SK-N-SH (cell line): ENCODE measurements around the gene IFNA1.
A peak's percentile ranks its signal among the peaks of the same experiment; 100 is the strongest.

Experiments
- CTCF ChIP-seq: fragments of 200-600 bp; sonication (generic); IDR thresholded peaks from 2 replicates; pipeline ENCODE4 v1.6.1; 2017; ENCODE audit warnings: antibody characterized with exemption, mild to moderate bottlenecking, moderate library complexity
- EP300 ChIP-seq, 2 experiments: IDR thresholded peaks; 2 replicates each; pipeline versions ENCODE4 v1.4.0 to v1.6.1; 2012; ENCODE audit warnings: borderline replicate concordance in 1 of 2, low read depth in 1 of 2, low read length in 1 of 2
- GABPA ChIP-seq: IDR thresholded peaks from 2 replicates; pipeline ENCODE4 v1.4.0; 2012; ENCODE audit warnings: low read depth, mild to moderate bottlenecking
- SIN3A ChIP-seq: IDR thresholded peaks from 2 replicates; pipeline ENCODE4 v1.6.1; 2012; ENCODE audit warnings: low read depth, mild to moderate bottlenecking, low read length, moderate library complexity, borderline replicate concordance

- TF ChIP-seq CTCF, result peak; percentile 95
- TF ChIP-seq EP300 (IDR thresholded peaks at IDR 0.05; ENCODE audit: borderline replicate concordance in 1 of 2, low read depth in 1 of 2, low read length in 1 of 2), result no peak
- TF ChIP-seq SIN3A, result no peak
- TF ChIP-seq GABPA, result no peak
Observed at GRCh38 chr9:21395778-21396717, 44.2 kb upstream of the IFNA1 start.
